GM18520 (cell line): ENCODE measurements around the gene NKAIN2.

Experiments
- ATAC-seq: cut with Tn5 transposase; IDR thresholded peaks from one replicate; pipeline ENCODE4 v1.9.1; 2021; ENCODE audit not compliant: unreplicated experiment

Gene NKAIN2

GRCh38 chr6:124793398-124793797, 989.7 kb downstream of the NKAIN2 start:
- no peak for ATAC-seq

GRCh38 chr6:124795643-124796463, 992.2 kb downstream of the NKAIN2 start:
- no peak for ATAC-seq

DNA sequence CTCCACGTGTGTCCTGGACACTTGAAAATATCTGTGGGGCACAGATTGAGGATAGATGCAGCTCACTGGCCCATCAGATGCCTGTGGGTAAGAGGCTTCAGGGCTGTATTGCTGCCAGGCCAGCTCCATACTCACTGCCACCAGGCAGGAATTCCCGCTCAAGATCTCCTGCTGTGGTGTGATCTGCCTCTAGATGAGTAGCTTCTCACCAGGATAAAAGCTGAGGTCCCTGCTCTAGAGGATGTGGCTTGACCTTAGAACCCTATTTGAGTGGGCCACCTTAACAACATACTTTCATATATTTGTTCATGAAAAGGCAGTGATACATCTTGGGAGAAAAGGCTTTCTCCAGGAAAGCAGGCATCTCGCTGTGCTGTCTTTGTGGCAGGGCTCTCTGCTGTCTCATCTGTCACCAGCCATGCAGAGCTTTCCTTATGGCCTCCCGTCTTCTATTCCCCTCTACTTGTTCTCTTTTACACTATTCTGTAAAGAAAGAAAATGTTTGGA, 992.9 kb downstream of the NKAIN2 start:
- ATAC-seq = no peak

DNA sequence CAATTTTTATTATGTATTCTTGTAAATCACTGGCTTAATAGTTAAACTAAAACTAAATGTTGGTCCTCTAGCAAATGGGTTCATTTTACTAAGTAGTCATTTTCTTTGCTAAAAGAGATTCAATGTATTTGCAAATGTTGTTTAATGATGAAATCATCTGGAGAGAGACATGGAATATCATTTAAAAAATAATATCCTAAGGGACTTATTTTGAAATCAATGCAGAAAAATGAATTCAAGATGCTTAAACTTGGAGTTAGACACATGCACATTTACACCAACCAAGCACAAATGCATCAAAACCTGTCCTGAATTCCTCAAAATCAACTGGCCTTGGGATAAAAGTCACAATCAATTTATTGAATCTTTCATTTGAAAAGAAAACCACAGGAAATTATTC, 993.6 kb downstream of the NKAIN2 start:
- no peak for ATAC-seq

DNA sequence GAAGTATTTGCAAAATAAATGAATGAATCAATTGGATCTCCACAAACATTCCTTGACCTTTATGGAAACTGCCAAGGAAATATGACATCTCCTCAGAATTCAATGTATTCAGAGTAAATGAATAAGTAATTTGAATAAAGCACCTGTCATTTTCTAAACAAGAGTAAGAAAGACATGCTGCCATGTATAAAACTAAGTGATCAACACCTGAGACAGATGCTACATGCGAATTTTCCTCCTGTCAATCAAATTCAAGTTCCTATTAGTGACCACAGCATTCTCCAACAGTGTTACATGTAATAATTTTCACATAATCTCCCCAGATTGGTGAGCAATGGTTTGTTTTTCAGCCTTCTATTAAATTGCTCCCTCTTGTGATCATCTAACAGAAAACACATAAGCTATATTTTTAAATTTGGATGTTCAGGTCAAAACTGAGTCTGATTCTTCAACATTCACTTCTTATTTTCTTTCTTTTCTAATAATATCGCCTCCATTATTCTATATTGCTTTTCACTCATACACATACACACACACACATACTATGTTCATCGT, 995.4 kb downstream of the NKAIN2 start:
- ATAC-seq = no peak

DNA sequence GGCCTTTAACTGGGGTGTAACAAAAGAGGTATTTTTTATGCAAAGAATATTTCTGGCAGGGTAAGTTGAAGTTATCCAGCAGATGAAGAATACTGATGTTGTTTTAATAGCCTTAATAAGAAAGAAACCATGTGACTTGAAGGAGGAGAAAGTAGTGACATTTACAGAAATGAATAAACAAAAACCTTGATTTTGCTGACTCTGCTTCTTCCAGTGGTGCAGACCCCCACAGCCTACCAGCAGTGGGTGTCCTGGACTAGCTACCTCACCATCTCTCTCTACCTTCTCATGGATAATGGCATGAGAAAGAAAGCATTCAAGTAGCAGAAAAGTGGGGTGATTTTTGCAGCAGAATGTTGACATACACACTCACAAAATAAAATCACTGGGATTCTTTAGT, 996.0 kb downstream of the NKAIN2 start:
- no peak for ATAC-seq

DNA sequence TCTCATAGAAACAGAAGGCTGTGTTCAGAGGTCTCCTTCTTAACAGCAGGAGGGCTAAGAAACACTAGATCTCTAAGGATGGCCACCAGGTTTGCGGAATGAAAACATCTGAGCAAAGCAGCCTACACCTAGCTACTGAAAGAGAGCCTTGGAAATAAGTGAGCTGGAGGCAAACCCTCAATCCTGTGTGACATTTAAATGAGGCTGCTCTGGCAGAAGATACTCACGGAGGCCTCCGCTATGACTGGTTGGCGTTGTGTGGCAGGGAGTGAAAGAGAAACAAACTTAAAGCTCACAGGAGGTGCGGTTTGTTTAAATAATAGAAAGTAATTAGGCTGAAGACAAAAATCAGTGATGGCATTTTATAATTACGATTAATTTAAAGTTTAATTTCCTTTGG, 996.6 kb downstream of the NKAIN2 start:
- no peak for ATAC-seq

GRCh38 chr6:124812067-124812466, 1008.4 kb downstream of the NKAIN2 start:
- ATAC-seq = no peak

DNA sequence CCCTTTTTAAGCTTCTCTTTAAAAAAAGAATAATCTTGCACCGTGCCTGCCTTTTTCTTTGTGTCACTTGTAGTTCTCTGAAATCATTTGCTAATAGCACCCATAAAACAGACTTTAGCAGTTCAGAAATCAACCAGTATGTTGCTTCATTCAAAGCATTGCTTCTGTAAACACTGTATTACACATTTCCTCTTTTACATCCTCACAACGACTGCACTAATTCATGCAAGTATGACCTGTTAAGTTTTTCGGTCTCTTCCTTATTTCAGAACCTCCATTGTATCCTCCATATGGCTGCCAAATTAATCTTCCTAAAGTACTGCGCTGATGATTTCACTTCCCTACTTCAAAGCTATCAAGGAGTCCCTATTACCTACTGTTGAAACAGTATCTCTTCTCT, 1015.7 kb downstream of the NKAIN2 start:
- ATAC-seq = no peak

DNA sequence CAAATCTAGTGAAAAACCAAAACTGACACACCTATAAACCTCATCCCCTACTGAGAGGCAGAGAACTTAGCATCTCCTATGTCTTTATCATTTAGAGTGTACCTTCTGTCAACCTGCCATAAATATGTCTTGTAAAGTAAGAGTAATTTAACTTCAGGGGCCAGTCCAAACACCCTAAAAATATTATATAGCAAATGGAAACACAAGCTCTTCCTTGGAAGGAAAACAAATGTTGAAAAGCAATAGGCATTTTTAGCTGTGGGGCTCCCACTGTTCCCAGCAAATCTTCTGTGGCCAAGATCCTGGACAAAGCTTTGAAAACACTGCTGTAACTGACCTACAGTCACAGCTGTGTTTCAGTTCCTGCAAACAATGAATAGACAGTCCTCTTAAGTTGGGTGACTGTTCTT, 1018.5 kb downstream of the NKAIN2 start:
- no peak for ATAC-seq

DNA sequence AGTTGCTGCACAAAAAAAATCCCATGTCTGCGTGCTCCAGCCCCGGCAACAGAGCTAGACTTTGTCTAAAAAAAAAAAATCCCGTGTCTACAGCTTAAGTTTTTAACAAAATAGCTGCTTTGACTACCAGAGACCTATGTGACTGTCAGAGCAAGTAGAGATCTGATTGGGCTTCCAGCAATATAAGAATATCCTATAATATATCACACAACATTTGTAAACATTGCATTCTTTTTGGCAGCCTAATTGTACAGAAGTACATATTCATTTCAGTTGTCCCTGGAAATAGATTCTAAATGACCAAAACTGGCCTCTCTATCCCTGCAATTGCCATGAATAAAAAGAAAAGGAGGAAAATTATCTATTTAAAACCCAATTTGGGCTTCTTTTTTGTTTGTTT, 1019.1 kb downstream of the NKAIN2 start:
- no peak for ATAC-seq

- no peak for ATAC-seq
These were observed 1019.8 kb downstream of the NKAIN2 start for GRCh38 chr6:124823240-124824111.

GRCh38 chr6:124825564-124825963, 1021.9 kb downstream of the NKAIN2 start:
- no peak for ATAC-seq

GRCh38 chr6:124829822-124830221, 1026.2 kb downstream of the NKAIN2 start:
- ATAC-seq = no peak

DNA sequence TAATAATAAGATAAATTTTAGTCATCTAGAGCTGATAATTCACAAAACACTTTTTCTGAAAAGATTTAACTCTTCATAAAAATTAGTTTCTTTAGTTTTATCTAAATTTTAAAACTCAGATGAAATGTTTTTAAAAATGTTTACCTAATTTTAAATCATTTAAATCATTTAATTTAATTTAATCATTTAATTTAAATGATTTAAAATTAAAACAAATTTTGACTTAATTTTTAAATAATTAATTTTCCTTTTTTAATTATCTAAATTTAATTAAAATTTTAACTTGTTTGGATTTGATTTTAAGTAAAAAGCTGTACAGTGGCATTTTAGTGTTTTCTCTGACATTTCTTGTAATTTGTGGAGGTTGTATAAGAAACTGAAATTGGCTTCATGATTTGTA, 1026.8 kb downstream of the NKAIN2 start:
- ATAC-seq = no peak

GRCh38 chr6:124854338-124854922, 1050.8 kb downstream of the NKAIN2 start:
- no peak for ATAC-seq

DNA sequence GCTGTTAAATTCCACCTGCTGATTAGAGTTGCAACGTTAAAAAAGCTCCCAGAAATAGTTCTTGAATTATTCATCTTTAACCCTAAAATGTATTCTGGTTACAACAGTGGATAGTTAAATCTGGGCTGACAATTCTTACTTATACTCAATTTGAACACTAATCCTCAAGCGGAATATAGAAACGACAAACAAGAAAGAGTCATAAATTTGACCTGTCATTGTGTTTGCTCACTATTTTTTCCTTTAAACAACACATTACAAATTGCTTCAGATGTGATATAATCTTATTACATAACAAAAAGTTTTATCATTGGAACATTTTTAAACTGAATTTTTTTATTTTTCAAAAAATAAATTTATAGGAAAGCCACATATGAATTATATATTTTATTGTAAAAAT, 1054.1 kb downstream of the NKAIN2 start:
- no peak for ATAC-seq

GRCh38 chr6:124858564-124858963, 1054.9 kb downstream of the NKAIN2 start:
- no peak for ATAC-seq

GRCh38 chr6:124859366-124859765, 1055.7 kb downstream of the NKAIN2 start:
- no peak for ATAC-seq

DNA sequence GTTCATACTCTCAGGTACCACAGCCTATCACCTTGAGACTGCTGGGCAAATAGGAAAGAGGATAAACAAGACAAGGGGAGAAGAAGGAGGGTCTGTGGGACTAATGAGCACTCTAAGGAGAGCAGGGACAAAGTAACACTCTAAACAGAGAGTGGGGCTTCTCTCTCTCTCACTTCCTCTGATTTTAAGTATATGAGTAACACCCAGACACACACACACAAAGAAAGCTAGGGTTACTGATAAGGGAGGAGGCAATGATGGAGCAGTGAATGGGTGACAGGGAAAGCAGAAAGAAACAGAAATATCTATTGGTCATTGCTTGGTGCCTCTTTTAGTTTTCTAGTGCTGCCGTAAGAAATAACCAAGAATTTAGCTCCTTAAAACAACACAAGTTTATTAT, 1062.4 kb downstream of the NKAIN2 start:
- no peak for ATAC-seq

GRCh38 chr6:124867121-124867520, 1063.5 kb downstream of the NKAIN2 start:
- ATAC-seq = no peak
